ENCODE data around the gene KCNF1.

- no peak for TF ChIP-seq POLR2A (IDR thresholded peaks at IDR 0.05)
- no peak for TF ChIP-seq CTCF (IDR thresholded peaks at IDR 0.05)
- no peak for TF ChIP-seq EP300 (IDR thresholded peaks at IDR 0.05)
These were observed 20.0 kb downstream of the KCNF1 start for GRCh38 chr2:10931710-10932255.
